GM21737 (cell line): ENCODE measurements around the gene SHANK2.
"Not testable (repeated sequence)": the region's sequence is repeated elsewhere in the genome, so short reads cannot be mapped to it uniquely, and the experiment has no call there.

ENCODE experiments used
- ATAC-seq: cut with Tn5 transposase; IDR thresholded peaks from one replicate; pipeline ENCODE4 v1.9.1; 2021; ENCODE audit warnings: mild to moderate bottlenecking, moderate library complexity; ENCODE audit not compliant: unreplicated experiment

The SHANK2 gene

DNA sequence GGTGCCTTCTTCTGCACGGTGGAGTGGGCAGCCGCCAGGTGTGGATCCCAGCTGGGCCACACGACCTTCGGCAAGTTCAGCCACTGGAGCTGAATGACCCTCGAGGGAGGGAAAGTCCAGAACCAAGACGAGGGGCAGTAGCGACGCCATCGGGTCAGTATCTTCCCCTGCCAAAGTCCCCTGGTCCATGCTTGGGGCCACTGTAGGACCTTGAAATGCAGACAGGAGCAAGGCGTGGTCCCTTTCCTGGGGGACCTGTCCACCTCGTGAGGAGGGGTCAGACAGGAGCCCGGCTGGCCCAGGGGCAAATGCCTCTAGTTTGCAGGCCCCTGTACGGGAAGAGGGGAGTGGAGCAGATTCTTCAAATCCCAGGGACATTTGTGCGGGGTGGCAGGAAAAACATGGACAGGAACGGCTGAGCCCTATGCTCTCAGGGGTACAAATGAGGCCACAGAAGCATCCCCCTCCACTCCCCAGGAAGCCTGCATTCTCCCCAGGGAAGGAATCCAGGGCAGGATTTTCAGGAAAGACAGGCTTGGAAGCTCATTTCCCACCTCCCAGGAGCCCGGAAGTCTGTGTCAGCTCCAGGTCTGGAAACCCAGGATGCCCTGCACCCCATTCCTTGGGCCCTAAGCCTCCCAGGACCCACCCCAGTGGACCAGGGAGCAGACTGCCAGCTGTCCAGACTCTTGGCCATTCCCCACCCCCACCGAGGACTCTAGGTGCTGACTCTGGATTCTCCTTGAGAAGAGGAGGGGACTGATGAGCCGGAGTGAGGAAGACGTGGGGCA lies 6.6 kb downstream of the SHANK2 start:
- no peak for ATAC-seq

DNA sequence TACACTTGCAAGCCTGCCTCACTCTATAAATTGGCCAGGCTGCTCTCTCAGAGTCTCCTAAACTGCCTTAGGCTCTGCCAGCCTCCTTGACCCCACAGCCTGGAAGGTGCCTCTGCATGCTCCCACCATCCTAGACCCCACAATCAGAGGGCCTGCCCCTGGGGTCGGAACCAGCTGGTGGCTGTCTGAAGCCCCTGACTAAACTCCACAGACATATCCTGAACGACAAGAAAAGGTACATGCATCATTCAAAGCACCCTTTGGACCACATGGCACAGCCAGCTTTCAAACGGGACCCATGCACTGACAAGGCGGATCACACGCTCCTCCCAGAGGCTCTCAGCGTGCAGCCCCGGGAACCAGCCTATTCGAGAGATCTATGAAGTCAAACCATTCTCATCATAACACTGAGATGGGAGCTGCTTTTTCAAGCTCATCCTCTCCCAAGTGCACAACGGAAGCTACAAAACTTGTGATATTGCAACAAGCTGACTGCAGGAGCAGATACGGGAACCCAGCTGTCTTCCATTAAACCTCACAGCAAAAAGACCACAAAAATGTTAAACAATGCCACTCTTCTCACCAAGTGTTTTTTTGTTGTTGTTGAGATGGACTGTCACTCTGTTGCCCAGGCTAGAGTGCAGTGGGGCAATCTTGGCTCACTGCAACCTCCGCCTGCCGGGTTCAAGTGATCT lies 8.1 kb downstream of the SHANK2 start:
- ATAC-seq = no peak

DNA sequence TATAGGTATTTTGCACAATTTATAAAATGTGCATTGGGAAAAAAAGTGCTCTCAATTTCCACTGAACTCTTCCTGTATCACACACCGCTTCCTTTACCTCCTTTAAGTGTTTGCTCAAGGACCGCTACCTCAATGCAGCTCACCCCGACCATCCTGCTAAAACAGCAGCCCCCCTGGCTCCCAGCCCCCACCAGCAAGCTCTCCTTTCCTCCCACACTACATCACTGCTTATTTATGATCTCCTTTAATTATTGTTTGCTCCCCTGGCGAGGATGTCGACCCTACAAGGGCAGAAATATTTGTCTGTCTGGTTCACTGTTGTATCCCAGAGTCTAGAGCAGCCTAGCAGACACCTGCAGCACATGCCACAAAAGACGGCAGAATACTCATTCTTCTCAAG lies 10.0 kb downstream of the SHANK2 start:
- no peak for ATAC-seq

DNA sequence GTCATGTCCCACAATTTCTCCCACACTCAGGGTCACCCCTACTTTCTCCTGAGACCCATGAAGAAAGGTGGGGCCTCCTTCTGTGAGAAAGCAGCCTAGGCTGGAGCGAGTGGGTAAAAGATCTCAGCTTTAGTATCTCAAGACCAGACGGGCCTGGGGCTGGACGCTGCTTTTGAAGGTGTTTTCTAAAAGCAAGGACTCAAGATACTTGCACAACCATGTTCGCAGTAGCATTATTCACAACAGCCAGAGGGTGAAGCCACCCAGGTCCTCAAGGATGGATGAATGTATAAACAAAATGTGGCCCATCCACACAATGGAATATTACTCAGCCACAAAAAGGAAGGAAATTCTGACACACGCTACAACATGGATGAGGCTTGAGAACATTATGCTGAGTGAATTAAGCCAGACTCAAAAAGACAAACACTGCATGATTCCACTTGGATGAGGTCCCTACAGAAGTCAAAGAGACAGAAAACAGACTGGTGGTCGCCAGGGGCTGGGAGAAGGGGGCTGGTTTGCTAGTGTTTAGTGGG lies 10.6 kb downstream of the SHANK2 start:
- ATAC-seq = no peak

DNA sequence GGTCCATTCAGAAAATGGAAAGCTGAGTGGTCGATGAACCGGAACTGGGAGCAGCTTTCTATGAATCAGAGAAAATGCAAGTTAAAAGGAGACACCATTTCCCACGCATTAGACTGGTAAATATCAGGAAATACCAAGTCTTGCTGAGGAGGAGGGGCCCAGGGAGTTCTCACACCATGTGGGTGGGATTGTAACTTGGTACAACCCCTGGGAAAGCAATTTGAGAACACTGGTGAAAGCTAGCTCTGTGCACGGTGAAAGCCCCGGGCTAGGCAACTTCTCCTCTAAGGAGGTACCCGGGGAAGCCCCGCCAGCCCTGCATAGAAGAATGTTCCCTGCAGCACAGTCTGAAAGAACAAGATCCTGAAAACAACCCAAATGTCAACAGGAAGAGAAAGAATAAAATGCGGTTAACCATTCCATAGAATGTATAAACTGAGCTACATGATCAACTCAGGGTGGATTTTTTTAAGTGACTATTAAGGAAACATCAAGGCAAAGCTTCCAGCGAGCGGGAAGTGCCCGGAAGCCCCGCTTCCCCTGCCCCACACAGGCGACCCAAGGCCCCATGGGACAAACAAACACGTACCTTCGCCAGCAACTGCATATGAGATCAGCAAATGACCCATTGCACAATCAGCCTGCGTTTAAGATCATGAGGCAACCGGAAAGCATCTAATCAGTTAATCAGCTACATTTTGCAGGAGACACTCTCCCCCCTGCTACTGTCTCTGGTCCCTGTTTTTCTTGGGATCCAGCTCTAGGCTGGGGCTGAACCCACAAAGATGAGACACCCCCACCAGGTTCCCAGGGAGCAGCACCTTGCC lies 11.3 kb downstream of the SHANK2 start:
- ATAC-seq = no peak

DNA sequence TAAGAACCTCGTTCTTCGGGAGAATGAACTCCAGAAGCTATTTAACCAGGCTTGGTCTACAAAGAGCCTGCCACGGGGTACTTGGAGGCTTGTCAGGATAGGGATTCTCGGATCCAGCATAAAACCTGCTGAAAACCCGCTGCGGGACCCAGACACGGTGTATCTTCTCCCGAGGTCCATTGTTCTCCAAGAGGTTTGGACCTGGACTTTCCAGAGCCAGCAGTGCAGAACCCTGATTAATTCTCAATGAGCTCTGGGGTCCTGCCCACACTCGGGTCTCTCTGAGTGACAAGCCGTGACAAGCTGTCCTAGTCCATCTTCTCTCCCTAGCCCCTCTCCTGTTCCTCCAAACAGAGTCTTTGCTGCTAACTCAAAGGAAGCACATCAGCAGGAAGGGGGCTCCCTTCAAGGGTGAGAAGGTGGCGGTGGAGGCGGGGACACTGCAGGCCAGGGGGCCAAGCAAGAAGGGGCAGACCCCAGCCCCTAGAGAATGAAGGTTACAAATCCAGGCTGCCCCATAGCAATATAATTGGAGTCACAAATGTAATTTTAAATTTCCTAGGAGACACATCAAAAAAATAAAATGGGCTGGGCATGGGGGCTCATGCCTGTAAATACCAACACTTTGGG lies 12.2 kb downstream of the SHANK2 start:
- no peak for ATAC-seq

DNA sequence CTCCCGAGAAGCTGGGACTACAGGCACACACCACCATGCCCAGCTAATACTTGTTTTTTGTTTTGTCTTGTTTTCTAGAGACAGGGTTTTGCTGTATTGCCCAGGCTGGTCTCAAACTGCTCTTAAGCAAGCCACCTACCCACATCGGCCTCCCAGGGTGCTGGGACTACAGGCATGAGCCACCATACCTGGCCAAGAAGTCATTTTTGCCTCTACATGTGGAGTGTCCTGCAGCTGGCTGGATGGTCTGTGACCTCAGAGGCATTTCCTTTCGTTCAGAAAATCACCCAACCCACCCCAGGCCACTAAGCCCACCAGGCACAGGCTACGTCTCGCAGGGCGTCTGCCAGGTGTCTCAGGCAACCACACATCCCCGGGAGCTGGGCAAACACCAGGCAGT lies 12.8 kb downstream of the SHANK2 start:
- ATAC-seq = no peak

DNA sequence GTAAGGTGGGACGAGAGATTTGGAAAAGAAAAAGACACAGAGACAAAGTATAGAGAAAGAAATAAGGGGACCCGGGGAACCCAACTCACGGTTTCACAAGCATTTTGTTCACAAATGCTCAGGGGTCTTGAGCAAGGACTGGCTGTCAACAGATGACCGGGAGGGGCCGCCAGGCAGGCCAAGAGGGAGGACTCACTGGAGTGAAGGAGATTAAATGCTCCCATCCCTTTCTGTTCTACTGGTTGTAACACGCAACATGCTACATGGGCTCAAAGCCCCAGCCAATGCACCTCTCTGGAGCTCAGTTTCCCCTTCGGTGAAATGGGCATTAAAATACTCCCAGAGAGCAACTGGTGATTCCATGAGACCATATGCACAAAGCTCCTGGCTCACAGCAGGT lies 13.4 kb downstream of the SHANK2 start:
- no peak for ATAC-seq

DNA sequence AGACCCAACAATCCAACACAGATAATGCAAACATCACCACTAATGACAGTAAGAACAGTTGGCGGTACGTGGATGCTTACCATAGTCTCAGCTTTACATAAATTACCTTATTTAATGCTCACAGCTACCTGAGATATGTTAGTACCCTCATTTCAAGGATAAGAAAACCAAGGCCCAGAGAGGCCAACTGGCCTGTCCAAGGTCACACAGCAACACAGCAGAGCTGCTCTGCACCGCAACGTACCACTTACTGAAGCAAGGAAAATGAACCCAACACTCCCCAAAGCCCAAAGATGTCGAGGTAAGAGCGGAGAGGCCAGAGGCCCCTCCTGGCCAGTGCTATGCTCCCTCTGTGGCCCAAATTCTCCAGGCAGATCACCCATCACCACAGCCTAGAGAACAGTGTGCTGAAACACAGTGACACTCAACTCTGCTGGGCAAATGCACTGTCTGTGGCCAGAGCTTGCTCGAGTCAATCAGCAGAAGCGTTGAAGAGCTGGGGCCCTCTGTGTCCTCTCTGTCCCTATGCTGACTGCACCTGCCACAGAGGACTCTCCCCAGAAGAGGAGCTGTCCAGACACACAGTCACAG lies 14.0 kb downstream of the SHANK2 start:
- ATAC-seq = no peak

DNA sequence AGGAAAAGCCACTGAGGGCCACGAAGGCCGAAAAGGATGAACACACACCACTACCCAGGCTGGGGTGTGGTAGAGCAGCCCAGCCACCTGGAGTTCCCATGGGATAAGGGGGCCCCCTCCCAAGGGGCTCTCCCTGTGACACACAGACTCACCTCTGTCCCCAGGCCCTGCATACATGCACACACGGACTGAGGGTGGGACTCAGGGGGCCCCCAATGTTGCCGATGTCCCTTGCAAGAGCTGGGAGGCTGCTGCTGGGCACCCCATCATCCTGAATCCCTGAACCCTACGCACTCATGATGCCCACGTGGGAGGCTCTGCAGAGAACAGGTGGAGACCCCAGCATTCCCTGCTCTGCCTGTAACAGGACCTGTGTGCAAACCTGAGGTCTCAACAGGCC lies 14.5 kb downstream of the SHANK2 start:
- ATAC-seq = no peak

DNA sequence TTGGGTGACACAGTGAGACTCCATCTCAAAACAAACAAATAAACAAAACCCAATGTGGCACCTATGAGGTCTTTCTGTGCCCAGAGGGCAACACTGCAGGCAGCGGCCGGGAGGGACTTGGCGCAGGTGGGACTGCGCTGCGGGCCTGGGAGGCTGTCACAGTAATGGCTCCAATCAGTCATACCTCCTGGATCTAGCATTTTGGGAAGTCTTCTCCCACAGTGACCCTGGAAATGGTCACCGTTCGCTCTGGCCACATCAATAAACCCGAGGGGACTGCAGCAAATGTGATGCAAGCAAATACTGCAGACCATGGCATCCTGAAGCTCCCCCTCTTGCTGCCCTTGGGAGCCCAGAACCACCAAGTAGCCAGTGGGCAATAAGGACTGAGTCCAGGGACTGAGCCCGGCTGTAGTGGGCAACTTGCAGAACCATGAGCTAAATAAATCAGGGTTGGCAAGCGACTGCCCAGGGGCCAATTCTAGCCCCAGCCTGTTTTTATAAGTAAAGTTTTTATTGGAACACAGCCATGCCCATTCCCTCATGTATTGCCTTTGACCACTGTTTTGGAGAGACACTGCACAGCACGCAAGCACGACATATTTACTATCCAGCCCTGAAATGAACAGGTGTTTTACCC lies 15.4 kb downstream of the SHANK2 start:
- no peak for ATAC-seq

DNA sequence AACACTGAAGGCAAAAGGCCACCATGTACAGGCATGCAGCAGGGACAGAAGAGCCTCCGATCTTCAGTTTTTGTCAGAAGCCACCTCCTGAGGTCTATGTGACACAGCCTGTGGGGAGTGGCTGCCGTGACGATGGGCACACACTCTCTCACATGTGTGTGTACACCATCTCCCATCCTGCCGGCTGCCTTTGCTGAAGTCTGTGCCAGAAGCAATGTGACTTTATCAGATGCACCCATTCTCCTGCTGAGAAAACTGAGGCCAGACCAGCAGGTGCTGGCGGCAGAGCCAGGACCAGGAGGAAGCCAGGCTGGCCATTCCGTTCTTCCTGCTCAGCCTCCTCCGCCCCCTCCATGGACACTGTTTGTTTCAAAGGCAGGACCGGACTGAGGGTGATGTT lies 16.7 kb downstream of the SHANK2 start:
- ATAC-seq = no peak

DNA sequence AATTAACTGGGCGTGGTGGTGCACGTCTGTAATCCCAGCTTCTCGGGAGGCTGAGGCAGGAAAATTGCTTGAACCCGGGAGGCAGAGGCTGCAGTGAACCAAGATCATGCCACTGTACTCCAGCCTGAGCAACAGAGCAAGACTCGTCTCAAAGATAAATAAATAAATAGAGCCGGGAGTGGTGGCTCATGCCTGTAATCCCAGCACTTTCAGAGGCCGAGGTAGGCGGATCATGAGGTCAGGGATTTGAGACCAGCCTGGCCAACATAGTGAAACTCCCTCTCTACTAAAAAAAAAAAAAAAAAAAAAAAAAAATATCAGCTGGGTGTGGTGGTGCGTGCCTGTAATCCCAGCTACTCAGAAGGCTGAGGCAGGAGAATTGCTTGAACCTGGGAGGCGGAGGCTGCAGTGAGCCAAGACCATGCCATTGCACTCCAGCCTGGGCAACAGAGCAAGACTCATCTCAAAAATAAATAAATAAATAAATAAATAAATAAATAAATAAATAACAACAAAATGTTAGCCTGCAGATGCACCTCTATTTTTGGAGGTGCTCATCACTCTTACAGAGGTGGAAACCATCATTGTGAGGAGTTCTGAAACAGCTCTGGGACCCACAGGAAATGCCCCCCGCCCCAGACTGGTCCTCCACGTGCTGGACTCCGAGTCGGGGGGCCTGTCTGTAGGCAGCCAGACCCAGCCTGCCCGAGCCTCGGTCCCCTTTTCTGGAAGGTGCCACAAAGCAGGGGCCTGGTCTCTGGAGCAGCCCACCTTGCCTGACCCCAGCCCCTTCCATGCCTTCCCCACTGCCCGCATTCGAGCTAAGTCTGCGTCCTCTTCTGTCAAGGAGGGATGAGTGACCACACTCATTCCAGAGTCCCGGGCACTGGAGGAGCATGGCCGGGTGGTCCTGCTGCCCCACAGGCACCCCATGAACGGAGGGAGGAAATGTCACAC lies 18.2 kb downstream of the SHANK2 start:
- ATAC-seq = not testable (repeated sequence)

DNA sequence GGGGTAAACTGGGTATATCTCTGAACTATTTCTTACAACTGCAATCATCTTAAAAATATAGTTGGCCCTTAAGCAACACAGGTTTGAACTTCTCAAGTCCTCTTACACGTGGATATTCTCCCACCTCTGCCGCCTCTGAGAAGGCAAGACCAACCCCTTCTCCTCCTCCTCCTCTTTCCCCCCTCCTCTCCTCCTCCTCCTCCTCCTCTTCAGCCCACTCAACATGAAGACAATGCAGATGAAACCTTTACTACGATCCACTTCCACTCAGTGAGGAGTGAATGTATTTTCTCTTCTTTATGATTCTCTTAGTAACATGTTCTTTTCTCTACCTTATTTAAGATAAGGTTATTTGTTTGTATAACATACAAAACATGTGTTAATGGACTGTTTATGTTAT lies 20.0 kb downstream of the SHANK2 start:
- no peak for ATAC-seq

DNA sequence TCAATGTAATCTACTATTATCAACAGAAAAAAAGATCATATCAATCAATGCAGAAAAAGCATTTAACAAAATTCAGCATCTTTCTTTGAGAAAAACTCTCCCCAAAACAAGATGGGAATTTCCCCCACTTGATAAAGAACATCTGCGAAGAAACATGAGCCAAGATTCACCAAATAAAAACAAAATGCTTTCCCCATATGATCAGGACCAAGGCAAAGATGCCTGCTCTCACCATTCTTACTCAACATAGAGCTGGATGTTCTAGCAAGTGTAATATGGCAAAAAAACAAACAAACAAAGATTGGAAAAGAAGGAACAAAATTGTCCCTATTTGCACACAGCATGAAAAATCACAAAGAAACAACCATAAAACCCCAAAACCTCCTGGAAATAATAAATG lies 23.4 kb downstream of the SHANK2 start:
- ATAC-seq = no peak

DNA sequence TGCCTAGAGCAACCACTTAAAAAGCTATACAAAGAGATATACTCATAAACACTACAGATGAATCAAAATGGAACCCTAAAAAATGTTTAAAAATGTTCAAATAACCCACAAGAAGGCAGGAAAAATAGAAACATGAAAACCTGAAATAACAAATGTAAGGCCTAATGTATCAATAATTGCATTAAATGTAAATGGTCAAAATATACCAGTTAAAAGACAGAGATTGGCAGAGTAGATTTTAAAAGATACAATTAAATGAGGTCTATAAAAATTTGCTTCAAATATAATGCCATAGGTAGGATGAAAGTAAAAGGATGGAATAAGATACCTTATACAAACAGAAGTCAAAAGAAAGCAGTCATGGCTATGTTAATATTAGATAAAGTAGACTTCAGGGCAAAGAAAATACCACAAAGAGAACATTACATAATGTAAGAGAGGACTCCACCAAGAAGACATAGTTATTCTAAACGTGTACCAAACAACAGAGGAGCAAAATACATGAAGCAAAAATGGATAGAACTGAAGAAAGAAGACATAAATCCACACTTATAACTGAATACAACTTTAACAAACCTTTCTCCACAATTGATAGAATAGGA lies 25.2 kb downstream of the SHANK2 start:
- no peak for ATAC-seq

DNA sequence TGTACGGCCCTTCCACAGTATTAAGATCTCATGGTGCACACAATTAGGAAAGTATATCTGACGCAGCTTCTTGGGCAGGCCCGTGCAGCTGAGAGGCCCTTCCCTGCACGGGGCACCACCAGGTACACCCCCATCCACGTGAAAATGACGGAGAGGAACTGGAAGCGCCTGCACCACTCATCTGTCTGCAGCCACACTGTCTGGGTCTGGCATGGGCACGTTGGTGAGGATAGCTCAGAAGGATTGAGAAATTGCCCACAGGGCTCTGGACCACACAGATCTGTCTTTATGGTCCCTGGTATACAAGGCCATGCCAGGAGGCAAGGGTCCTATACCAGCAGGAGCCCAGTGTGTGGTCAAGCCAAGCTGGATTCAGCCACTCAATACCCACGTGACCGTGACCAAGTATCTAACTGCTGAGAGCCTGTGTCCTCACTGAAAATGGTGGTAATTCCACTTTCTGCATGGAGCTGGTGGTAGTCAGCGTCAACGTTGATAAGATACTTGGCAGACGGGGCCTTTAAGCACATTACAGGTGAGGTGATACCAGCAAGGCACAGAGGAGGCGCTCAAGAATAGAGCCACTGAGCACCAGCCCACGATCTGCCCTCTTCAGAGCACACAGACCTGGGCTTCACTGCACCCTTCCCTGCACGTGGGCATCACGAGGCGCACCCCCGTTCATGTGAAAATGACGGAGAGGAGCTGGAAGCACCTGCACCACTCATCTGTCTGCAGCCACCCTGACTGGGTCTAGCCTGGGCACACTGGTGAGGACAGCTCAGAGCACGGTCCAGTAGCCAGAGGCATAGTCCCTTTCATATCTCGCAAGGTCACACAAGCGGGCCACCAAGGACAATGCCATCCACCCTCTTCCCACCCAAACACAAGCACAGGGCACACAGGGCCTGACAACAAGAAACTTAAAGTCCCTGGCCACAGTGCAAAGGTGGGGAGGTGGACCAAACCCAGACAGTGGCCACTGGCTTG lies 28.4 kb downstream of the SHANK2 start:
- ATAC-seq = no peak

DNA sequence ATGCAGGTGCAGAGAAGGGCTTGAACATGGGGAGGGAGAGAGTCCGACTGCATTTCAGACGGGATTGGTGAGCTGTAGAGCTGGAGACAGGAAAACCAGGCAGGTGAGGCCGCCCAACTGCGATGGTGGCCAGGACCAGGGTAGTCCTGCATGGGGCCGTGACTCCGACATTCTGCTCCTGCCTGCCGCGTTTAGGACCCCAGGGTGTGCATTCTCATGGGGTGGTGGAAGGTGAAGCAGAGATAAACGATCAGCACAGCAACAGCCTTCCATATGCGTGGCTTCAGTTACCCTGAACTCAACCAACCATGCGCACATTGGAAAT lies 29.3 kb downstream of the SHANK2 start:
- ATAC-seq = no peak
